K562 (cell line): ENCODE measurements around the gene MYCBP. TPM values are rescaled to one million over a fixed set of nuclear protein-coding genes. Genes with fewer than 3 reads are reported as not detected.
A peak's percentile ranks its signal among the peaks of the same experiment; 100 is the strongest.

Source experiments
- ASH1L ChIP-seq: fragments of 450-650 bp; IDR thresholded peaks from 2 replicates; pipeline ENCODE4 v1.6.1; 2018; ENCODE audit warnings: borderline replicate concordance, mild to moderate bottlenecking, low read depth; ENCODE audit not compliant: partially characterized antibody
- BCOR ChIP-seq: fragments of 450-650 bp; IDR thresholded peaks from 2 replicates; pipeline ENCODE4 v1.6.1; 2016
- CHD4 ChIP-seq: fragments of 200-600 bp; sonication (generic); IDR thresholded peaks from 3 replicates; pipeline ENCODE4 v1.6.1; 2012; ENCODE audit warnings: low read depth, mild to moderate bottlenecking, mixed read lengths, low read length, inconsistent platforms; ENCODE audit not compliant: insufficient read depth, insufficient replicate concordance, poor library complexity, severe bottlenecking
- CXXC5 ChIP-seq: fragments of 250-450 bp; sonication (Bioruptor Pico); IDR thresholded peaks from 2 replicates; pipeline ENCODE4 v1.8.0; 2022; ENCODE audit warnings: inconsistent platforms, mild to moderate bottlenecking, moderate library complexity
- E4F1 ChIP-seq: fragments of 250-450 bp; sonication (Bioruptor Pico); IDR thresholded peaks from 2 replicates; pipeline ENCODE4 v1.5.0; 2021; ENCODE audit warnings: mild to moderate bottlenecking, borderline replicate concordance
- EZH2 ChIP-seq: IDR thresholded peaks from 2 replicates; pipeline ENCODE4 v1.6.1; 2012; ENCODE audit warnings: low read depth, mild to moderate bottlenecking, inconsistent platforms, low read length, borderline replicate concordance
- FOXK1 ChIP-seq: sonication (generic); formaldehyde crosslinking; IDR thresholded peaks from 2 replicates; pipeline ENCODE4 v1.8.0; 2022; ENCODE audit warnings: missing genetic modification reagents, mild to moderate bottlenecking, borderline replicate concordance
- NCOA2 ChIP-seq, 2 experiments: fragments of 450-650 bp; IDR thresholded peaks; 2 replicates each; pipeline ENCODE4 v1.6.1; 2018; ENCODE audit warnings: mild to moderate bottlenecking in 2 of 2, moderate library complexity in 1 of 2; ENCODE audit not compliant: partially characterized antibody in 2 of 2
- REST ChIP-seq, 2 experiments: fragments of 450-650 bp; formaldehyde crosslinking in 1 of 2; IDR thresholded peaks; 2 replicates each; pipeline versions ENCODE4 v1.4.0 to v1.6.1; 2014 to 2020; ENCODE audit warnings: mild to moderate bottlenecking in 2 of 2, borderline replicate concordance in 1 of 2, low read depth in 1 of 2
- SAFB2 ChIP-seq: fragments of 200-400 bp; formaldehyde crosslinking; IDR thresholded peaks from 2 replicates; pipeline ENCODE4 v1.6.1; 2018; ENCODE audit warnings: borderline replicate concordance, low read length, low read depth, moderate library complexity; ENCODE audit not compliant: severe bottlenecking
- TCF7L2 ChIP-seq: fragments of 150-350 bp; IDR thresholded peaks from 2 replicates; pipeline ENCODE4 v1.6.1; 2016; ENCODE audit warnings: low read depth, mild to moderate bottlenecking, low read length, moderate library complexity
- TOE1 ChIP-seq, 2 experiments: fragments of 450-650 bp in 1 of 2; sonication (generic) in 1 of 2; formaldehyde crosslinking in 1 of 2; IDR thresholded peaks; 2 replicates each; pipeline versions ENCODE4 v1.7.1 to v1.8.0; 2016 to 2022; ENCODE audit warnings: borderline replicate concordance in 2 of 2, mild to moderate bottlenecking in 2 of 2, antibody characterized with exemption in 1 of 2, inconsistent platforms in 1 of 2, low read depth in 1 of 2, missing genetic modification reagents in 1 of 2, moderate library complexity in 1 of 2
- ZNF263 ChIP-seq: sonication (generic); formaldehyde crosslinking; IDR thresholded peaks from 2 replicates; pipeline ENCODE4 v1.8.0; 2022; ENCODE audit warnings: mild to moderate bottlenecking, missing genetic modification reagents, borderline replicate concordance
- ZNF766 ChIP-seq: fragments of 200-800 bp; sonication (Bioruptor generic); conservative IDR thresholded peaks from 2 replicates; pipeline ENCODE4 v1.6.1; 2016; ENCODE audit warnings: missing genetic modification characterization, missing compliant biosample characterization
- polyA plus RNA-seq, 8 experiments: library from polyadenylated mRNA; depleted of rRNA in 4 of 8; stranded (reverse) in 5 of 8; unstranded in 3 of 8; fragments of >200 nt; fragmentation: Nextera tagmentation in 2 of 8; fragmentation: Illumina TruSeq in 1 of 8; extraction: Ambion mirVana in 2 of 8; extraction: Trizol in 1 of 8; gene quantifications; 2 replicates each; pipeline versions ENCODE4 v1.2.1 to v1.2.3, GENCODE V29; 2011 to 2014; ENCODE audit warnings: inconsistent platforms in 1 of 8, missing spikeins in 1 of 8
- total RNA-seq, 7 experiments: library from RNA; depleted of rRNA in 6 of 7; stranded (reverse); fragments of >200 nt in 6 of 7; fragmentation: Illumina TruSeq in 2 of 7; extraction: Trizol in 2 of 7; gene quantifications; 2 replicates each; pipeline versions ENCODE4 v1.2.1 to v1.2.3, GENCODE V29; 2011 to 2021; ENCODE audit warnings: low replicate concordance in 1 of 7
- TF ChIP-seq, protein P1 (sequence below): fragments of 250-450 bp; sonication (Bioruptor Pico); IDR thresholded peaks from 2 replicates; pipeline ENCODE4 v1.4.0; 2020

Gene MYCBP
- total and polyA plus RNA-seq, 9 of the 15 experiments (the other 6 are each of a cell fraction or from before 2014, with no cell fraction given) = 32.3 to 253 (median 72.9) TPM

GRCh38 chr1:38814984-38815464 is 58.1 kb downstream of the MYCBP start (continued):
- TF ChIP-seq ZNF766 (no peak), CHD4 (peak; percentile 97), TOE1 (IDR thresholded peaks at IDR 0.05; ENCODE audit: borderline replicate concordance) (no peak; the same call in 1 of the 2 replicates), TOE1 (CRISPR knock-in tag; IDR thresholded peaks at IDR 0.05; ENCODE audit: borderline replicate concordance, low read depth) (no peak), EZH2 (no peak), SAFB2 (no peak), CXXC5 (CRISPR knock-in tag) (no peak), E4F1 (peak; percentile 63; the same call in 1 of the 2 replicates), ZNF263 (no peak), BCOR (peak; percentile 99), REST (IDR thresholded peaks at IDR 0.05; ENCODE audit: borderline replicate concordance) (no peak), REST (CRISPR knock-in tag; IDR thresholded peaks at IDR 0.05; ENCODE audit: low read depth) (no peak), FOXK1 (no peak), NCOA2 (IDR thresholded peaks at IDR 0.05; ENCODE audit: partially characterized antibody in 2 of 2) (no peak), TCF7L2 (no peak), ASH1L (no peak)
- TF ChIP-seq, protein P1, sequence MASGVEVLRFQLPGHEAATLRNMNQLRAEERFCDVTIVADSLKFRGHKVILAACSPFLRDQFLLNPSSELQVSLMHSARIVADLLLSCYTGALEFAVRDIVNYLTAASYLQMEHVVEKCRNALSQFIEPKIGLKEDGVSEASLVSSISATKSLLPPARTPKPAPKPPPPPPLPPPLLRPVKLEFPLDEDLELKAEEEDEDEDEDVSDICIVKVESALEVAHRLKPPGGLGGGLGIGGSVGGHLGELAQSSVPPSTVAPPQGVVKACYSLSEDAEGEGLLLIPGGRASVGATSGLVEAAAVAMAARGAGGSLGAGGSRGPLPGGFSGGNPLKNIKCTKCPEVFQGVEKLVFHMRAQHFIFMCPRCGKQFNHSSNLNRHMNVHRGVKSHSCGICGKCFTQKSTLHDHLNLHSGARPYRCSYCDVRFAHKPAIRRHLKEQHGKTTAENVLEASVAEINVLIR (CRISPR knock-in tag) = no peak
